Upper lobe of left lung (tissue), 4 donors: Measurements from ENCODE around the gene TPT1.

ENCODE experiments used
- CTCF ChIP-seq, 6 experiments: fragments of 450-650 bp in 4 of 6; fragments of 200-600 bp in 2 of 6; sonication (generic) in 2 of 6; IDR thresholded peaks; one replicate each; pipeline ENCODE4 v1.5.1; 2016 to 2019; ENCODE audit warnings: antibody characterized with exemption in 6 of 6
- POLR2AphosphoS5 ChIP-seq, 2 donors: sonication (generic); formaldehyde crosslinking; IDR thresholded peaks; one replicate each; pipeline ENCODE4 v1.5.1; 2017; ENCODE audit warnings: antibody characterized with exemption in 2 of 2

DNA sequence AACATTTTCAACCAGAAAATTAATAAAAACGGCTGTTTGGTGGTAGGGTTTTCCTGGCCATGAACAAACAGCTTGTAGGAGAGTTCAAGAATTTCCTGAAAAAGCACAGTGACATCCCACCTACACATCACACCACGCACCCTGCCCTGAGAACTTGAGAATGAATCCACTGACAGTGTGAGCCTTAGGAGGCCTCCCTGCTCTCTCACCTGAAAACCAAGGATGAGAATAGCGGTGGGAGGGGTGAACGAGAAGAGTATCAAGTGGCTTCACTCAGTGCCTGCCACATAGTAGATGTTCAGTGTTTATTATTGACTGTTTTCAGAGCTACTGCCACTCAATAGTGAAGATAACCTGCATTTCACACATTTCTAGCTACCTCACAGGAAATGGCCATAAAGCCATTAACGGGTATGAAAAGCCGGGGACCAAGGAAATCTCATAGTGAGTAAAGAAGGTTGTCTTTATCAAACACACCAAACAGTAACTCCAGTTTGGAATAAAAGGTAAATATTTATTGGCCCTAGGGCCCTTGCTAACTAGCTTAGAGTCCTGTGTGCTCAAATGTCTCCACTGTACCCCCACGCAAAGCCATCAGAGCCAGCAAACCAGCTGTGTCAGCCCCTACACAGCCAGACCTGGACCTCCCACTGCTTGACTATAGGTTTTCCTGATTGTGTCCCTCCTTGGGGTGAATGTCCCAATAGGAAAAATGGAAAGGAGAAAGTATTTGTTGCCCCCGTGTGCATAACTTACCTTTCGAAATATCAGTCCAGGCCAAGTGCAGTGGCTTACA lies 40.6 kb downstream of the TPT1 start:
- no peak for TF ChIP-seq CTCF (IDR thresholded peaks at IDR 0.05)
- TF ChIP-seq POLR2AphosphoS5 (IDR thresholded peaks at IDR 0.05) = no peak
